ENCODE results near the gene CBX2. TPM values are rescaled to one million over a fixed set of nuclear protein-coding genes. Genes with fewer than 3 reads are reported as not detected.
A peak's percentile ranks its signal among the peaks of the same experiment; 100 is the strongest.

The CBX2 gene
- total and polyA plus RNA-seq, 7 donors, result 0.40 to 2.3 (median 0.57) TPM

DNA sequence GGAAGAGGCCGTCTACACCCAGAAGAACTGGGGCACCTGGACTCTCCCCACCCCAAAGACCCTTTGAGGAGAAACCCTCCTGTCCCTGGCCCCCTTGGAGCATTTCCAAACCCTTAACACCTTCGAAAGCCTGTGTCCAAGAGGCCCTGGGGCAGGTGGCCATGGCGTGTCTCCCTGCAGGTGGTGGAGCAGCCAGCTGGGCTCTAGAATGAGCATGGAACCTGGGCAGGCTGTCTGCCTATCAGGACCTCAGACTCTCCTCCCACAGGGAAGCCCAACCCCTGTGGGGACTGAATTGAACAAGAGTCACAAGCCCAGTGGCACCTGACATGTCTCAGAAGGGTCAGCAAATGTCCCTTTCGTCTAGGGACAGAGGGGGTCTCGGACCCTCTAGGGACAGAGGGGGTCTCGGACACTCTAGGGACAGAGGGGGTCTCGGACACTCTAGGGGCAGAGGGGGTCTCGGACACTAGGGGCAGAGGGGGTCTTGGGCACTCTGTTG is 52.9 kb downstream of the CBX2 start:
- Histone ChIP-seq H3K27ac (no peak overlapping the region), H3K9me3 (no peaks in the 10 kb centered on the region), H3K27me3 (ENCODE audit: insufficient read depth in 3 of 3, low read length in 2 of 3) (peaks cover 0 to 22% (median 5%) of the 10 kb centered on the region in 3 donors), H3K4me3 (no peak overlapping the region), H3K4me1 (peaks cover 12% of the 10 kb centered on the region), H3K36me3 (ENCODE audit: insufficient read depth in 1 of 2, low read depth in 1 of 2) (peaks cover 0 to 16% of the 10 kb centered on the region in 2 donors)
- TF ChIP-seq, protein P1, sequence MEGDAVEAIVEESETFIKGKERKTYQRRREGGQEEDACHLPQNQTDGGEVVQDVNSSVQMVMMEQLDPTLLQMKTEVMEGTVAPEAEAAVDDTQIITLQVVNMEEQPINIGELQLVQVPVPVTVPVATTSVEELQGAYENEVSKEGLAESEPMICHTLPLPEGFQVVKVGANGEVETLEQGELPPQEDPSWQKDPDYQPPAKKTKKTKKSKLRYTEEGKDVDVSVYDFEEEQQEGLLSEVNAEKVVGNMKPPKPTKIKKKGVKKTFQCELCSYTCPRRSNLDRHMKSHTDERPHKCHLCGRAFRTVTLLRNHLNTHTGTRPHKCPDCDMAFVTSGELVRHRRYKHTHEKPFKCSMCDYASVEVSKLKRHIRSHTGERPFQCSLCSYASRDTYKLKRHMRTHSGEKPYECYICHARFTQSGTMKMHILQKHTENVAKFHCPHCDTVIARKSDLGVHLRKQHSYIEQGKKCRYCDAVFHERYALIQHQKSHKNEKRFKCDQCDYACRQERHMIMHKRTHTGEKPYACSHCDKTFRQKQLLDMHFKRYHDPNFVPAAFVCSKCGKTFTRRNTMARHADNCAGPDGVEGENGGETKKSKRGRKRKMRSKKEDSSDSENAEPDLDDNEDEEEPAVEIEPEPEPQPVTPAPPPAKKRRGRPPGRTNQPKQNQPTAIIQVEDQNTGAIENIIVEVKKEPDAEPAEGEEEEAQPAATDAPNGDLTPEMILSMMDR (IDR thresholded peaks at IDR 0.05), result no peak
- intact Hi-C loops (cut with DNase I), result no loop called here
- no peak for ATAC-seq
- WGBS, 3 donors, result 91 to 97% (median 96%) methylated on average over 8 of the region's 8 CpGs
- DNase-seq, result no peak

DNA sequence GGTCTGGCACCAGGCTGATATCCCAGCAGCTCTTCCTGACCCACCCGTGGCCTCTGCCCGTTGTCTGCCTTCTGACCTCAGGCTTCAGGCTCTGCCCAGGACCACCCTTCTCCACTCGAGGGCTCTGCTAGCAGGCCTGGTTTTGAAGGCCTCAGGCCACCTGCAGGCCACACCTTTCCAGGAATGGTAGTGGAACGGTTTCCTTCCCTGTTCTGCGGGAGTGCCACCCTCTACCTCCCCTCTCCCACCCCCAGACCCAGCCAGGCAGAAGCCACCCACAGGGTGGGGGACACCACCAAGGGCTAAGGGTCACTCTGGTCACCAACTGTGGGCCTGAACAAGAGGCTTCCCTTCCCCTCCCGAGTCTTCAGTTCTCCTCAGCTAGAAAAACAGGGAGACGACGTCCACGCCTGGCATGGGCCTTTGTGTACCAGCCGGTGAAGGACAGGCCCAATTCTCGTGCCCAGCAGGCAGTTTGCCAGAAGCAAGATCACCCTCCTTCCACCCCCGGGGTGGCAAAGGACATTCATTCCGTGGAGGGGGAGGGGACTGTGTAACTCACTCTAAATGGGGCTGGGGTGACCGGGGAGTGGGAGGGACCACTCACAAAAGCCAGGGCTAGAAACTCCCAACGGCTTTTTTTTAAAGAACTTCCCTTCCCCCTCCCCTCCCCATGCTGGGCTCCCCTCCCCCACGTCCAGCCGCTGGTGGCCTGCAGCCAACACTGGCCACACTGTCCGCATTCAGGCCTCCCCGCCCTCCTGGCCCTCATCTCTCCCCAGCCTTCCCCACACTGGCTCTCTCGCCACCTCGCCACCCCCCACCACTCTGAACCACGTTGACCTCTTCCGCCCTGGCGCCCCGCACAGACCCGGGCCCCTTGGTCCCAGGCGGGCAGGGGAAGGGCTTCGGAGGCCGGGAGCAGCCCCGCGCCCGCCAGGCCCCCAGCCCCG is 53.6 kb downstream of the CBX2 start:
- TF ChIP-seq, protein P1 (IDR thresholded peaks at IDR 0.05), result no peak
- DNase-seq (peak; percentile 68 to 78), ATAC-seq (peak; percentile 49 to 84 (median 74))
- Histone ChIP-seq H3K27me3 (ENCODE audit: insufficient read depth in 3 of 3, low read length in 2 of 3) (peaks cover 0 to 14% (median 5%) of the 10 kb centered on the region in 3 donors), H3K36me3 (ENCODE audit: insufficient read depth in 1 of 2, low read depth in 1 of 2) (peaks cover 0 to 16% of the 10 kb centered on the region in 2 donors), H3K4me3 (peak overlapping the region; percentile 43), H3K9me3 (no peaks in the 10 kb centered on the region), H3K27ac (no peak overlapping the region), H3K4me1 (peaks cover 12% of the 10 kb centered on the region)
- 20 to 33% (median 24%) methylated on average over 22 to 33 of the region's 33 CpGs for WGBS, 3 donors
- intact Hi-C loops (cut with DNase I), result no loop called here

GRCh38 chr17:79832218-79833109 is 54.5 kb downstream of the CBX2 start:
- Histone ChIP-seq H3K27me3 (ENCODE audit: insufficient read depth in 3 of 3, low read length in 2 of 3) (peaks cover 0 to 11% (median 8%) of the 10 kb centered on the region in 3 donors), H3K4me3 (peak overlapping the region; percentile 43), H3K36me3 (ENCODE audit: insufficient read depth in 1 of 2, low read depth in 1 of 2) (peaks cover 0 to 16% of the 10 kb centered on the region in 2 donors), H3K27ac (no peak overlapping the region), H3K4me1 (peaks cover 20% of the 10 kb centered on the region), H3K9me3 (no peaks in the 10 kb centered on the region)
- intact Hi-C loops (cut with DNase I), result no loop called here
- WGBS, 3 donors, result 30 to 38% (median 31%) methylated on average over 42 to 72 of the region's 72 CpGs
- DNase-seq (no peak), ATAC-seq (peak in 3 of 4 donors; percentile 15 to 66 (median 21))
- TF ChIP-seq, protein P1 (IDR thresholded peaks at IDR 0.05), result no peak

DNA sequence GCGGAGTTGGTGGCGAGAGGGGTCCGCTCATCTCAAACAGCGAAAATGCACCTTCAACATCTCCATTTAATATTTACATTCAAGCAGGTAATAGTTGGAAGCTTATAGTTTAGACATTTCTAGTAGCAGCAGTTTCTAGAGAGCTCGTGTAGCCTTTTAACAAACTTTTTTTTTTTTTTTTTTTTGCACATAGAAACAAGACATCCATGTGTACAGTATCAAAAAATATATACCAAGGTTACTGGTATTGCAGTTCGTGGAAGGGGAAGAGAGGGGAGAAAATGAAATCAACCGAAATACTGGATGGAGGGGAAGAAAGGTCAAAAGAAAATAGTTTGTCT is 55.1 kb downstream of the CBX2 start:
- peaks cover 24% of the 10 kb centered on the region for H3K4me1 ChIP-seq
- 92% methylated on average over 7 of the region's 7 CpGs for WGBS, 3 donors
- H3K27ac ChIP-seq, result no peak overlapping the region
- H3K27me3 ChIP-seq (ENCODE audit: insufficient read depth in 3 of 3, low read length in 2 of 3), result peaks cover 0 to 11% (median 8%) of the 10 kb centered on the region in 3 donors
- intact Hi-C loops (cut with DNase I), result no loop called here
- H3K36me3 ChIP-seq (ENCODE audit: insufficient read depth in 1 of 2, low read depth in 1 of 2), result peaks cover 0 to 16% of the 10 kb centered on the region in 2 donors
- TF ChIP-seq, protein P1 (IDR thresholded peaks at IDR 0.05), result no peak
- no peaks in the 10 kb centered on the region for H3K9me3 ChIP-seq
- no peak overlapping the region for H3K4me3 ChIP-seq
- DNase-seq, result no peak
- ATAC-seq, result no peak

Data from psoas muscle (tissue), 8 donors.